ENCODE results near the gene ABCG5.
A peak's percentile ranks its signal among the peaks of the same experiment; 100 is the strongest.

ABCG5 gene

GRCh38 chr2:43845181-43845580 lies 6.5 kb upstream of the ABCG5 start:
- DNase-seq (ENCODE audit: insufficient read length, low spot score) (no peak), FAIRE-seq (no peak)

GRCh38 chr2:43842866-43843226 lies 4.2 kb upstream of the ABCG5 start:
- no peak for DNase-seq (ENCODE audit: insufficient read length, low spot score)
- FAIRE-seq, result no peak

- no peak for DNase-seq (ENCODE audit: insufficient read length, low spot score)
- FAIRE-seq, result no peak
Measured at GRCh38 chr2:43841949-43842865, 3.6 kb upstream of the ABCG5 start.

GRCh38 chr2:43840965-43841364 lies 2.3 kb upstream of the ABCG5 start:
- FAIRE-seq (no peak), DNase-seq (ENCODE audit: insufficient read length, low spot score) (no peak)

GRCh38 chr2:43839776-43840564 lies 1.3 kb upstream of the ABCG5 start:
- DNase-seq (ENCODE audit: insufficient read length, low spot score) (no peak), FAIRE-seq (no peak)

- DNase-seq (ENCODE audit: insufficient read length, low spot score) (no peak), FAIRE-seq (no peak)
Measured at GRCh38 chr2:43837831-43838559, 644 bp downstream of the ABCG5 start.

GRCh38 chr2:43837033-43837432 lies 1.6 kb downstream of the ABCG5 start:
- DNase-seq (ENCODE audit: insufficient read length, low spot score) (no peak), FAIRE-seq (no peak)

GRCh38 chr2:43832457-43832856 lies 6.2 kb downstream of the ABCG5 start:
- no peak for DNase-seq (ENCODE audit: insufficient read length, low spot score)
- no peak for FAIRE-seq

- no peak for DNase-seq (ENCODE audit: insufficient read length, low spot score)
- FAIRE-seq, result no peak
Measured at GRCh38 chr2:43831543-43832294, 6.9 kb downstream of the ABCG5 start.

GRCh38 chr2:43826305-43827250 lies 12.1 kb downstream of the ABCG5 start:
- DNase-seq (ENCODE audit: insufficient read length, low spot score) (no peak), FAIRE-seq (peak; percentile 14)

- FAIRE-seq (no peak), DNase-seq (ENCODE audit: insufficient read length, low spot score) (no peak)
Measured at GRCh38 chr2:43825841-43826240, 12.8 kb downstream of the ABCG5 start.

- FAIRE-seq, result no peak
- DNase-seq (ENCODE audit: insufficient read length, low spot score), result no peak
Measured at GRCh38 chr2:43824951-43825493, 13.6 kb downstream of the ABCG5 start.

GRCh38 chr2:43824512-43824911 lies 14.1 kb downstream of the ABCG5 start:
- DNase-seq (ENCODE audit: insufficient read length, low spot score), result no peak
- FAIRE-seq, result no peak

- FAIRE-seq (no peak), DNase-seq (ENCODE audit: insufficient read length, low spot score) (no peak)
Measured at GRCh38 chr2:43823751-43824150, 14.9 kb downstream of the ABCG5 start.

- DNase-seq (ENCODE audit: insufficient read length, low spot score), result no peak
- no peak for FAIRE-seq
Measured at GRCh38 chr2:43822839-43823238, 15.8 kb downstream of the ABCG5 start.

GRCh38 chr2:43819491-43820163 lies 19.0 kb downstream of the ABCG5 start:
- DNase-seq (ENCODE audit: insufficient read length, low spot score), result no peak
- FAIRE-seq, result no peak

- DNase-seq (ENCODE audit: insufficient read length, low spot score) (no peak), FAIRE-seq (no peak)
Measured at GRCh38 chr2:43818761-43819160, 19.9 kb downstream of the ABCG5 start.

GRCh38 chr2:43814711-43815110 lies 23.9 kb downstream of the ABCG5 start:
- DNase-seq (ENCODE audit: insufficient read length, low spot score) (no peak), FAIRE-seq (no peak)

- DNase-seq (ENCODE audit: insufficient read length, low spot score) (no peak), FAIRE-seq (no peak)
Measured at GRCh38 chr2:43812947-43813346, 25.7 kb downstream of the ABCG5 start.

Measured in GM19239 (cell line).